ENCODE data around the gene OVCH1.
"Not testable (repeated sequence)": the region's sequence is repeated elsewhere in the genome, so short reads cannot be mapped to it uniquely, and the experiment has no call there.

Gene OVCH1

DNA sequence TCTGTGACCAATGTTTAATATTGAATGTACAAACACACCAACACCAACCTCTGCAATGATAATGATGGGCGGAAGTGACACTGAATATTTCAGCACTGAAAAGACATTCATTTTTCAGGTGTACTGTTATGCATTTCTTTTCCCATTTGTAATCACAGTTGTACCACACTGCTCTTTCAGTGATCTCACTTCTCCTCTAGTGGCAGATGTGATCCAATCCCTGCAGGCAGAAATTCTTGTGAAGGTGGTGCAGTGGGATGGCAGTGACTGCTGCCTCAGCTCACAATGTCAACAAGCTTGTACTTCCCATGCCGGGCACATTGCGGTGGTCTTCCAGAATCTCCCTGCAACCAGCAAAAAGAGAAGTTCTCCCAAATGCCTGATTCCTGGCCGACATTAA, 93.5 kb downstream of the OVCH1 start:
- no peak for DNase-seq

DNA sequence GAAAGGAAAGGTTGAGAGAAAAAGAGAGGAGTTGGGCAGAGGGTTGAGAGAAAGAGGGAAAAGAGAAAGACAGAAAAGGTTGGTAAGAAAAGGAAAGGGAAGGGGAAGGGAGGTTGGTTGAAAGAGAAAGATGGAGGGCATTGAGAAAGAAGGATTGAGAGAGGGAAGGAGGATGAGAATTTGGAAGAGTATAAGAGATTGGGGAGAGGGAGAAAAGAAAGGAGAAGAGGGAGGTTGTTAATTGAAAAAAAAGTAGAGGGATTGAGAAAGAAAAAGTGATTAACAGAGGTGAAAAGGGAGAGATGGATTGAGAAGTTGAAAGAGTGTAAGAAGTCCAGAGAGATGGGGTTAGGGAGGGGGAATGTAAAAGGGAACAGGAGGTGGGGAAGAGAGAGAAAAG, 95.0 kb downstream of the OVCH1 start:
- no peak for DNase-seq

DNA sequence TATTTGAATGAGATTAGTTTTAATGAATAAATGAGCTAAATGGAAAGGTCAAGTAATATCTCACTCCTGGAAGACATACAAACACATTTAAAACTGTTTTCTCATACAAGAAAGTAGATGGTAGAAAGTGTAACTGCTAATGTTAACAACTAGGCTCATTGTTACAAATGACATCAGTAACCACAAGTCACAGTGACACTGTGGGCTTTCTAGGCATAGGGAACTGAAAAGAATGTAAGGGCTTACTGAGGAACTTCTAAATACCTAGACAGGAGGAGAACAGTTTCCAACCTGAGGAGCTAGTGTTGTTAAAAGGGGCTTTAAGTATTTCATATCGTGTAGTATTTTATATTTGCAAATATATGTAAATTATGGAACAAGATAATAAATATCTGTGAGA, 99.0 kb downstream of the OVCH1 start:
- DNase-seq, result no peak

DNA sequence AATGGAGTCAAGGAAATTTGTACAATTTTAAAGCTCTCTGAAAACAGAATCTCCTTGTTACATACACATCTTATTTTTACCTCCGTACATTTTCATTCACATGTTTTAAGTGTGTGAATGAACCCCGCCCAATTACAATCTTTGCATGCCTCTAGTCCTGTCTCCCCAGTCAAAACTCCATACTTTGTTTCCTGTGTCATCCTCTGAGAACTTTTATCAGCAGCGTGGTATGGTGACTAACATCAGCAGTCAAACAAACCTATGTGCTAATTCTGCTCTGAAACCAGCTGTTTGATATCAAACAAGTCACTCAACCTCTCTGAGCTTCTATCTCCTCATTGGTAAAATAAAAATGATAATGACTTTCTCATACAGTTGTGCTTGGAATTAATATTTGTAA, 100.7 kb downstream of the OVCH1 start:
- DNase-seq, result no peak

DNA sequence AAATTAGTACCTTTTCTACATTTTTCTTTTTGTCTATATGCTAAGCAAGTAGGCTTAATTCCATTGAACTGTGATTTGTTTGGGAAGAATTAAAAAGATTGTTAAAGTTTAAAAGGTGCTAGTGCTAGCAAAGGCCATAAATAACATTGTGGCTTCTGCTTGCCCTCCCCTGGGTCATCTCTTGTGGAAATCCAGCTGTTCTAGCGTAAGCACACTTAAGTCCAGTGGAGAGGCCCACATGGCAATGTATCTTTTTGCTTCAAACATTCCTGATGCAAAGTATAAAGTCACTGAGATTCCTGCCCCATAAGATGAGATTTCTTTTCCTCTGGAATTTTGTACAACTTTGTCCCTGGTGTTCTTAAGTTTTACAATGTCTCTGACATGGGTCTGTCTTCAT, 102.1 kb downstream of the OVCH1 start:
- DNase-seq, result no peak

DNA sequence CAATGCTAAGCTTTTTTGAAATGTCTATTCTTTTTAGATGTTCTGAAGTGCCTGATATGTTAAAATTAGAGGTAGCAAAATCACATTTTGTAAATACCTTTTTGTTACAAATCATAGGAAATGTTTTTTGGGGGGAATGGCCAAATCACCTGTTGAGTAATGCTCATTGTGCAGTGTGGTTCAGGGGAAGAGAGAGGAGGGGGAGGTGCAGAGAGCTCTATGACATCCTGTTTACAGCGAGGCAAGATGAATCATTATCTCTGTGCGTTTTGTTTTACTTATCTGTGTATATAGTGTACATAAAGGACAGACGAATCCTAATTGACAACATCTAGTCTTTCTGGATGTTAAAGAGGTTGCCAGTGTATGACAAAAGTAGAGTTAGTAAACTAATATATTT, 107.1 kb downstream of the OVCH1 start:
- not testable (repeated sequence) for DNase-seq

DNA sequence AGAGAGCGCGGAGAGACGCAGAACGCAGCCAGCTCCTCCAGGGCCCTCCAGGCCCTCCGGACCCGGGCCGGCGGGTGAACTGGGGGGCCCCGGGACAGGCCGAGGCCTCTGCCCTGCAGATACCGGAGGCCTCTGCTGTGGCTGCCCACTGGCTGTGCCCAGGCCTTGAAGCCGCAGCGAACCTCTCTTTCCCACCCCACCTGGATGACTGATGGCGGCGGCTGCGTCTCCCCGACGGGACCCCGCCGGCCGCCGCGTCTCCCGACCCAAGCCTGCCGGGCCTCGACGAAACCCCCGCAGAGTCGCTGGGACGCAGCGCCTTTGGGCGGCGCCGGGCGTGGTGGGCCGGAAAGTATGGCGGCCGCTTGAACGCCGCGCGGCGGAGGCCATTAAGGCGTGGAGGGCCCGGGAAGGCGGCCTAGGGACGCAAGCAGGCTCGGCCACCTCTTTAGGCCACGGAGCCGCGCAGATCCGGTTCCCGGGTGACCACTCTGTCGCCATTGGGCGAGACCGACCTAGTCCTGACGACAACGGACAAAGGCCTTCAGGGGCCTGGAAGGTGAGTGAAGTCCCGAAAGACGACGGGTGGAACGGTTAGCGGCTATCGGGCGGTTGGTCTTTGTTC, 108.1 kb downstream of the OVCH1 start:
- DNase-seq, result no peak

DNA sequence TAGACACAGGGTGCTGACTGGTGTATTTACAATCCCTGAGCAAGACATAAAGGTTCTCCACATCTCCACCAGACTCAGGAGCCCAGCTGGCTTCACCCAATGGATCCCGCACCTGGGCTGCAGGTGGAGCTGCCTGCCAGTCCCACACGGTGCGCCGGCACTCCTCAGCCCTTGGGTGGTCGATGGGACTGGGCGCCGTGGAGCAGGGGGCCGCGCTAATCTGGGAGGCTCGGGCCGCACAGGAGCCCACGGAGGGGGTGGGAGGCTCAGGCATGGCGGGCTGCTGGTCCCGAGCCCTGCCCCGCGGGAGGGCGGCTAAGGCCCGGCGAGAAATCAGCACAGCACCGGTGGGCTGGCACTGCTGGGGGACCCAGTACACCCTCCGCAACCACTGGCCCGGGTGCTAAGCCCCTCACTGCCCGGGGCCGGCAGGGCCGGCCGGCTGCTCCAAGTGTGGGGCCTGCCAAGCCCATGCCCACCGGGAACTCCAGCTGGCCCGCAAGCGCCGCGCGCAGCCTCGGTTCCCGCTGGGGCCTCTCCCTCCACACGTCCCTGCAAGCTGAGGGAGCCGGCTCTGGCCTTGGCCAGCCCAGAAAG, 111.3 kb downstream of the OVCH1 start:
- not testable (repeated sequence) for DNase-seq

DNA sequence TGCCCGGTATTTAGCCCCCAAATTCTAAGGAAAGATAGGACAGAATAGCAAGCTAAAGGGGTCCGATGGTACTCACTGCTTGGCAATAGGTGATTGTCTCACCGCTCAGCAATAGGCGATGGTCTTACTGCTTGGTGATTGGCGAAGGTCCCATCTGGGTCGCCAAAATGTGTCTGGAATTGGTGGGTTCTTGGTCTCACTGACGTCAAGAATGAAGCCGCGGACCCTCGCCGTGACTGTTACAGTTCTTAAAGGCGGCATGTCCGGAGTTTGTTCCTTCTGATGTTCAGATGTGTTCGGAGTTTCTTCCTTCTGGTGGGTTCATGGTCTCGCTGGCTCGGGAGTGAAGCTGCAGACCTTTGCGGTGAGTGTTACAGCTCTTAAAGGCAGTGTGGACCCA, 112.3 kb downstream of the OVCH1 start:
- DNase-seq, result not testable (repeated sequence)

DNA sequence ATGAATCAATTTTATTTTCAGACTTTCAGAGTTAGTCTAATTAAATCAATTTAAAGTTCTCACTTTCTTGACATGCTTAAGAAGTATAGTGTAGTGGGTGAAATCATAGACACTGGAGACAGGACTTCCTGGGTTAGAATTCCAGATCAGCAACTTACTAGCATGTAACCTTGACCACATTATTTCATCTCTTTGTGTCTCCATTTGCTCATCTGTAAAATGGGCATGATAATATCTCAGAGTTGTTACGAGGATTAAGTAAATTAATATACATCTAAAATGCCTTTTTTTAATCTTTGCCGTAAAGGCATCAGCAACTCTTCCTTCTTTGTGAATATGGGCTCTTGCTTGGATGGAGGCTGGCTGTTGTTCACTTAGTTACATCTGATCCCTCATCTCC, 115.2 kb downstream of the OVCH1 start:
- DNase-seq, result no peak

DNA sequence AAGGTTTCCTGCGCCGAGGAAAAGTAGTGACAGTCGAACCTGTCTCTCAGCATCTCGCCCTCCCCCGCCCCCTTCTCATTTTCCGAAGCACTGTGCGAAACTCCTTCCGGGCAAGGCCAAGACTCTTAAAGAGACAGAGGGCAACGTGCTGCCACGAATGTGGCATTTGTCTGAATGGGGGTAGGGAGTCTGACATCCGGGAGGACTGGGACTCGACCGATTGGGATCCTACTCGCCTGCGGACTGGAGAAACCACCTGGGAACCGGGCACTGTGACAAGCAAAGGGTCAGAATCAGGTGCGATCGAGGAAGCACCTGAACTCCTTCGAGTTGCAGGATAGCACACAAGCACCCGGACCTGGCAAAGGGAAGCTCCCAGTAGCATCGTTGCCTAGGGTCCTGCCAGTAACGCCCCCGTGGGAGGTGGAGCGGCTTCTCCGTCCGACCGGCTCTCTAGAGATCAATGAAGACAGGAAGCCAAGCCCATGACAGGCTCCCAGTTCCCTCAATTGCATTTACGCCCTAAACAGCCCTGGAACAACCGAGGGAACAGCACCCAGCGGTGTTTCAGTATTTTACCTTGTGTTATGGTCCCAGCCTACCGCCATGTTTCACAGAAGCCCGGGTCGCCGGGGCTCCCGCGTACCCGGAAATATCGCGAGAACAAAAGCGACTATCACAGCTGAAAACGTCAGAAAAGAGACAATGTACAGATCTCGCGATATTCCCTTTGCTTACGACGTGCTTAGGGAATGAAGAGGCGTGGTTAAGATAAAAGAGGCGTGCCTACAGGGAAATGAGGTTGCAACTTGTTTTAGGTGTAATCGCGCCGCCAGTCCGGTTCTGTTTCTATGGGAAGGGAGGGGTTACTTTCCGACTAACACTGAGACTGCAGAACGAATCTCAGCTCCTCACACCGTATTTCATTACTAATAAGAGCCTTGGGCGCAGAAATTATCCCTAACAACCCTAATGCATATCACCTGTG, 116.7 kb downstream of the OVCH1 start, which contains the start of gene ERGIC2:
TSS of gene ERGIC2 (minus strand) at position 637 of the 988 bp plus-strand sequence. CDS start 9,539 bp downstream, outside the sequence.
- peak; percentile 95 for DNase-seq

Data from SIG-M5 (cell line).